Trophoblast cell (in vitro differentiated cells and primary cell): ENCODE measurements around the gene HMCN2.

Experiments
- DNase-seq, 2 donors: peaks; one replicate each; pipeline ENCODE4 v3.0.0-alpha.2; 2016
- H2AFZ ChIP-seq: 2 replicates; pipeline ENCODE4 v1.6.1; 2013; ENCODE audit warnings: low read length, moderate library complexity, mild to moderate bottlenecking; ENCODE audit not compliant: insufficient read depth, poor library complexity
- H2AK5ac ChIP-seq: 2 replicates; pipeline ENCODE4 v1.6.1; 2013; ENCODE audit warnings: mild to moderate bottlenecking, low read length
- H2BK120ac ChIP-seq: 2 replicates; pipeline ENCODE4 v1.6.1; 2013; ENCODE audit warnings: low read length, mild to moderate bottlenecking, moderate library complexity; ENCODE audit not compliant: insufficient read depth, poor library complexity
- H2BK12ac ChIP-seq: 2 replicates; pipeline ENCODE4 v1.6.1; 2013; ENCODE audit warnings: mild to moderate bottlenecking, low read length, moderate library complexity
- H2BK5ac ChIP-seq: 2 replicates; pipeline ENCODE4 v1.6.1; 2013; ENCODE audit warnings: low read length, low read depth, moderate library complexity, mild to moderate bottlenecking; ENCODE audit not compliant: poor library complexity
- H3K14ac ChIP-seq: 2 replicates; pipeline ENCODE4 v1.6.1; 2013; ENCODE audit warnings: mild to moderate bottlenecking, low read length
- H3K18ac ChIP-seq: 2 replicates; pipeline ENCODE4 v1.6.1; 2013; ENCODE audit warnings: mild to moderate bottlenecking, low read length
- H3K23ac ChIP-seq: 2 replicates; pipeline ENCODE4 v1.6.1; 2013; ENCODE audit warnings: low read length
- H3K27ac ChIP-seq: 2 replicates; pipeline ENCODE4 v1.5.1; 2013; ENCODE audit warnings: low read depth, mild to moderate bottlenecking, inconsistent platforms, low read length, moderate library complexity
- H3K27me3 ChIP-seq: 2 replicates; pipeline ENCODE4 v1.6.1; 2013; ENCODE audit warnings: inconsistent platforms, mild to moderate bottlenecking, low read length, moderate library complexity; ENCODE audit not compliant: insufficient read depth
- H3K36me3 ChIP-seq, 2 experiments: 1 replicate in 1 of 2; 2 replicates in 1 of 2; pipeline ENCODE4 v1.6.1; 2013; ENCODE audit warnings: low read length in 2 of 2, mild to moderate bottlenecking in 2 of 2, moderate library complexity in 1 of 2; ENCODE audit not compliant: insufficient read depth in 2 of 2, control insufficient read depth in 1 of 2
- H3K4ac ChIP-seq: 2 replicates; pipeline ENCODE4 v1.6.1; 2013; ENCODE audit warnings: low read depth, mild to moderate bottlenecking, low read length, moderate library complexity
- H3K4me1 ChIP-seq, 2 experiments: 1 replicate in 1 of 2; 2 replicates in 1 of 2; pipeline ENCODE4 v1.6.1; 2013; ENCODE audit warnings: low read length in 2 of 2, mild to moderate bottlenecking in 2 of 2, moderate library complexity in 1 of 2; ENCODE audit not compliant: insufficient read depth in 2 of 2, control insufficient read depth in 1 of 2
- H3K4me2 ChIP-seq: 2 replicates; pipeline ENCODE4 v1.6.1; 2013; ENCODE audit warnings: inconsistent platforms, mild to moderate bottlenecking, low read length, moderate library complexity
- H3K4me3 ChIP-seq: 2 replicates; pipeline ENCODE4 v1.5.1; 2013; ENCODE audit warnings: mild to moderate bottlenecking, low read depth, low read length, inconsistent platforms
- H3K79me1 ChIP-seq: one replicate; pipeline ENCODE4 v1.6.1; 2013; ENCODE audit warnings: low read length
- H3K79me2 ChIP-seq: 2 replicates; pipeline ENCODE4 v1.6.1; 2013; ENCODE audit warnings: low read length, mild to moderate bottlenecking; ENCODE audit not compliant: control insufficient read depth, insufficient read depth, poor library complexity
- H3K9ac ChIP-seq: 2 replicates; pipeline ENCODE4 v1.6.1; 2013; ENCODE audit warnings: mild to moderate bottlenecking, low read length
- H3K9me3 ChIP-seq: 2 replicates; pipeline ENCODE4 v1.6.1; 2013; ENCODE audit warnings: low read depth, mild to moderate bottlenecking, control low read depth, inconsistent platforms, low read length; ENCODE audit not compliant: insufficient read depth
- H4K12ac ChIP-seq: 2 replicates; pipeline ENCODE4 v1.6.1; 2013; ENCODE audit warnings: low read depth, mild to moderate bottlenecking, low read length, moderate library complexity
- H4K8ac ChIP-seq: 2 replicates; pipeline ENCODE4 v1.6.1; 2013; ENCODE audit warnings: low read depth, mild to moderate bottlenecking, low read length, moderate library complexity
- H4K91ac ChIP-seq: one replicate; pipeline ENCODE4 v1.6.1; 2013; ENCODE audit warnings: low read depth, mild to moderate bottlenecking, low read length, moderate library complexity
- WGBS: extraction: QIAGEN DNeasy Blood & Tissue Kit; methylation state at CpG from one replicate; pipeline ENCODE4 v1.1.7; 2013; ENCODE audit warnings: missing lambda C conversion rate; ENCODE audit not compliant: insufficient read length, insufficient coverage; ENCODE audit errors: extremely low coverage; 5-methylcytosine and 5-hydroxymethylcytosine counted together

The HMCN2 gene

DNA sequence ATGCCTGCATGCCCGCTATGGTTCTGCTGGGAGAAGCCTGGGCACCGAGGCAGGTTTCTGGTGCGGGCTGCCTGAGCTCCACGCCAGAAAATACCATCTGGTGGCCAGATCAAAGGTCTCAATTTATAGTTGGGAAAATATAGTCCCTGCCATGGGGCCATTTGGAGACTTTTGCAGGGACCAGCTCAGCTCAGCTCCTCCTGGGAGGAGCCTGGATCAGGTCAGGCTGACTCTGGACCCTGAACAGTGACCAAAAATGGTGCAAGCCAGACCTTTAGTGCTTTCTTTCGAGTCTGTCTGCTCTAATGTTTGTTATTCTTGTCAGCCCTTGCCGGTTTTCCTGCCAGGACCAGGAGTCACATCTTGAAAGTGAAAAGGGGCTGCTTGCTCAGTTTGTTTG lies 31.8 kb downstream of the HMCN2 start:
- Histone ChIP-seq H3K4me1 (peaks cover 0 to 3% of the 10 kb centered on the region in 2 experiments), H3K36me3 (peaks cover 0 to 6% of the 10 kb centered on the region in 2 experiments), H3K27ac (no peak overlapping the region), H4K12ac (no peak overlapping the region), H2BK120ac (no peak overlapping the region), H3K79me1 (no peaks in the 10 kb centered on the region), H3K4me3 (no peak overlapping the region), H3K18ac (no peak overlapping the region), H3K4ac (no peak overlapping the region), H3K9ac (no peak overlapping the region), H4K91ac (no peak overlapping the region), H3K14ac (no peak overlapping the region), H3K4me2 (no peak overlapping the region), H2AFZ (no peak overlapping the region), H3K23ac (no peak overlapping the region), H4K8ac (no peak overlapping the region), H2AK5ac (no peak overlapping the region), H3K79me2 (no peaks in the 10 kb centered on the region), H2BK5ac (no peak overlapping the region), H3K9me3 (peaks cover 5% of the 10 kb centered on the region), H2BK12ac (no peak overlapping the region), H3K27me3 (no peaks in the 10 kb centered on the region)
- no CpG with 5 or more reads among the region's 6 CpGs for WGBS
- no peak for DNase-seq

DNA sequence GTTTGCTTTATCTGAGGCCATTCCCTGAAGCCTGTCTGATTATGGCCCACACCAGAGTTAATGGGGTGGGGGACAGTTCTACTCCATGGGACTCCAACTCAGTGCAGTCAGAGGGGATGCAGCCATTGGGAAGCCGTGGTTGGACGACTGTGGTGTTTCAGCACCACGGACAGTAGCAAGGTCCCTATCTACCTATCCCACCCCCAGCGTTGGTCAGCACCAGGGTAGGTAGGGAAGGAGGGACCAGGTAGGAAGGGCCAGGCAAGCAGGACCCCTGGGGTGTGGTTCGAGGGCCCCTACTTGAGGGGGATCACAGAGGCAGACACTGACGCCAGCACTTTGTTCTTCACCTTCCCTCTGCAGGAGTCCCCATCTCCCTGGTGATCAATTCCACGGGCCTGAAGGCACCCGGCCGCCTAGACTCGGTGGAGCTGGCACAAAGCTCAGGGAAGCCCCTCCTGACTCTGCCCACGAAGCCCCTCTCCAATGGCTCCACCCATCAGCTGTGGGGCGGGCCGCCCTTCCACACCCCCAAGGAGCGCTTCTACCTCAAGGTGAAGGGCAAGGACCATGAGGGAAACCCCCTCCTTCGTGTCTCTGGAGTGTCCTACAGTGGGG lies 33.2 kb downstream of the HMCN2 start:
- Histone ChIP-seq H4K8ac (no peak overlapping the region), H3K27ac (no peak overlapping the region), H4K91ac (no peak overlapping the region), H3K27me3 (no peaks in the 10 kb centered on the region), H3K9ac (no peak overlapping the region), H3K4me1 (peaks cover 0 to 3% of the 10 kb centered on the region in 2 experiments), H3K23ac (no peak overlapping the region), H3K9me3 (peaks cover 5% of the 10 kb centered on the region), H3K4ac (no peak overlapping the region), H3K79me2 (no peaks in the 10 kb centered on the region), H2BK5ac (no peak overlapping the region), H3K14ac (no peak overlapping the region), H4K12ac (no peak overlapping the region), H3K79me1 (no peaks in the 10 kb centered on the region), H2AK5ac (no peak overlapping the region), H2BK12ac (no peak overlapping the region), H3K4me2 (no peak overlapping the region), H3K4me3 (no peak overlapping the region), H3K18ac (no peak overlapping the region), H2AFZ (no peak overlapping the region), H2BK120ac (no peak overlapping the region), H3K36me3 (peaks cover 0 to 6% of the 10 kb centered on the region in 2 experiments)
- WGBS = no CpG with 5 or more reads among the region's 15 CpGs
- no peak for DNase-seq

GRCh38 chr9:130299785-130300615 lies 34.4 kb downstream of the HMCN2 start:
- Histone ChIP-seq H4K8ac (no peak overlapping the region), H2AK5ac (no peak overlapping the region), H3K27ac (no peak overlapping the region), H3K14ac (no peak overlapping the region), H4K91ac (no peak overlapping the region), H3K9me3 (peaks cover 4% of the 10 kb centered on the region), H3K18ac (no peak overlapping the region), H3K4ac (no peak overlapping the region), H3K79me1 (no peaks in the 10 kb centered on the region), H3K9ac (no peak overlapping the region), H2BK12ac (no peak overlapping the region), H3K4me3 (no peak overlapping the region), H4K12ac (no peak overlapping the region), H2BK5ac (no peak overlapping the region), H3K36me3 (peaks cover 0 to 6% of the 10 kb centered on the region in 2 experiments), H3K79me2 (no peaks in the 10 kb centered on the region), H3K4me2 (no peak overlapping the region), H2BK120ac (no peak overlapping the region), H3K23ac (no peak overlapping the region), H3K27me3 (no peaks in the 10 kb centered on the region), H2AFZ (no peak overlapping the region), H3K4me1 (peaks cover 0 to 3% of the 10 kb centered on the region in 2 experiments)
- no peak for DNase-seq
- 100% methylated on average over 1 of the region's 4 CpGs for WGBS

DNA sequence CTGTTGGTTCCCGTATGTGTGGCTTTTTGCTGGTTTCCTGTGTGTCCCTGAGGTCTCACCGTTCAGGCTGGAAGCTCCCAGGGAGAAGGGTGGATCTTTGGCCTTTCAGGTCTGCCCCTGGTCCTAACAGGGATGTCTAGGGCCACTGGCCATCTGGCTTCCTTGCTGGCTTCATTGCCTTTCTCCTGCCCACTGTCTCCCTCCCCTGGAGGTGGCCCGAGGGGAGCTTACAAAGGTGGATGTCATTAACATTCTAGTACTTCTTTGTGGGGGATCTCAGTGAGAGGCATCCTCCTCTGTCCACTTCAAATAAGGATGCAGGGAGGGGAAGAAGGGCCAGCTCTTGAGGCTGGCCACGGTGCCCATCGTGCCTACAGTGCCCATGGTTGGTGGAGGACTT lies 35.2 kb downstream of the HMCN2 start:
- no peak overlapping the region for H4K91ac ChIP-seq
- H3K27ac ChIP-seq = no peak overlapping the region
- H2AFZ ChIP-seq = no peak overlapping the region
- H3K4me2 ChIP-seq = no peak overlapping the region
- peaks cover 0 to 3% of the 10 kb centered on the region in 2 experiments for H3K4me1 ChIP-seq
- H2AK5ac ChIP-seq = no peak overlapping the region
- WGBS = no CpG with 5 or more reads among the region's 5 CpGs
- H3K14ac ChIP-seq = no peak overlapping the region
- no peak overlapping the region for H2BK12ac ChIP-seq
- H3K23ac ChIP-seq = no peak overlapping the region
- H4K8ac ChIP-seq = no peak overlapping the region
- no peak overlapping the region for H2BK5ac ChIP-seq
- peaks cover 4% of the 10 kb centered on the region for H3K9me3 ChIP-seq
- no peak overlapping the region for H3K18ac ChIP-seq
- no peak overlapping the region for H4K12ac ChIP-seq
- no peaks in the 10 kb centered on the region for H3K27me3 ChIP-seq
- H3K4me3 ChIP-seq = no peak overlapping the region
- no peaks in the 10 kb centered on the region for H3K79me2 ChIP-seq
- H3K9ac ChIP-seq = no peak overlapping the region
- DNase-seq = no peak
- H2BK120ac ChIP-seq = no peak overlapping the region
- H3K4ac ChIP-seq = no peak overlapping the region
- H3K36me3 ChIP-seq = peaks cover 0 to 6% of the 10 kb centered on the region in 2 experiments
- no peaks in the 10 kb centered on the region for H3K79me1 ChIP-seq
